ENCODE results near the gene ZRANB3. TPM values are rescaled to one million over a fixed set of nuclear protein-coding genes. Genes with fewer than 3 reads are reported as not detected.
"Not testable (repeated sequence)": the region's sequence is repeated elsewhere in the genome, so short reads cannot be mapped to it uniquely, and the experiment has no call there.

ZRANB3 gene
- total RNA-seq, 1 donor from 2014 or later: 15.9 TPM

DNA sequence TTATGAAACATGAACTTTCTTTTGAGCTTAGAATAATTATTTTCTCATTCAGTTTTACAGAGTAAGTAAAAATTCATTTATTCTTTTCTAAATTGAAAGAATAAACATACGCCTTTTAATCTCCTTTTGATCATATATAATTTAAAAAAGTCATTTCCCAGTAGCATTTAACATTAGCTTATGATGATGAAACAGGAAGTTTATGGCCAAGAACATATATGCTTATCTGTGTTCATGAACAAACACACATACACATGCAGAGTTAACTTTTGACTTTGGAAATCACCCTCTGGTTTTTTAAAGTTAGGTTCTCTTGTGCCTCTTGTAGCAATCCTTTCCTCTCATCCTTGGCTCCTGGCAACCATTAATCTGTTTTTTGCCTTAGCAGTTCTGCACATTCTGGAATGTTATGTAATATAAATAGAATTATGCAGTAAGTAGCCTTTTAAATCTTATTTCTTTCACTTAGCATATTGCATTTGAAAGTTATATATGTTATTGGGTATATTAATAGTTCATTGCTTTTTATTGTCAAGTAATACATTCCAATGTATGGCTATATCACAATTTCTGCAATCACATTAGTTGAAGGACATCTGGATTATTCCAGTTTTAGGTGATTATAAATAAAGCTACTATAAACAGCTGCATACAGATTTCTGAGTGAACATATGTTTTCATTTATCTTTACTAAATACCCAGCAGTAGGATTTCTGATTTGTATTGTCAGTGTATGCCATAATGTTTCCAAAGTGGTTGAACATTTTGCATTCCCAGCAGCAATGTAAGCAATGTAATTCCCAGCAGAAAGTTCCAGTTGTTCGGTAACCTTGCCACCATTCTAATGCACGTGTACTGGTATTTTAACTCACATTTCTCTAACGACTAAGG lies 210.3 kb downstream of the ZRANB3 start:
- DNase-seq: peak; percentile 9

DNA sequence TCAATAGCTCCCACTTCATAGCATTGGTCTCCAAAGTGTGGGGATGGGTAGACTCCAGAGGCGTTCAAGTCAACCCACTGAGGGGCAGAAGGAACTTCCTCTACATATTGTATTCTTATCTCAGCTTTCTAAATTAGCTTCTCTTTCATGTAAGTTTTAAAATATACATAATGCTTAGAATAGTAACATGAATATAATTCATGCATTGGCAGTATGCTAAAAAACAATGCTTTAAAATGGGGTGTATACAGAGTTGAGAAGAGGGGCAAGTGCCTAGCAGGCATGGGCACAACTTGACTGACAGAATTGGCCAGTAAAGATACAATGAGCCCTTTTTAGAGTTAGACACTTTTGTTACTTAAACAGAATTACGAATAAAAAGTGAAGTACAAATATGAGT lies 212.2 kb downstream of the ZRANB3 start:
- DNase-seq: no peak

DNA sequence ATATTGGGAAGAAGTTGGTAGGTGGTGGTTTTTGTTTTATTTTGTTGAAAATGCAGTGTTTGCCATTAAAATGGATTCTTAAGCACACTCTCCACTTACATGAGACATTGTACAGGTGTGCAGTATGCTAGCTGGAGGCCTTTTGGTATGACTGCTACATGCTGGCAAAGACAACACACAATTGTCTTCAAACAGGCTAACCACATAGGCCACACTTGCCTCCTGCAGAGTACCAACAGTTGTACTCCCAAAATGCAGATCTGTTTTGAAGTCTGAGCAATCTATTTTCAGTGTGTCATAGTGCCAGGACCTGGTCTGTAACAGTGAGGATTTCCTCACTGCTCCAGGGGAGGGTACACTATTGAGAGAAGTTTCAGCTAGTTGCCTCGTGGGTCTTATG lies 213.6 kb downstream of the ZRANB3 start:
- no peak for DNase-seq

DNA sequence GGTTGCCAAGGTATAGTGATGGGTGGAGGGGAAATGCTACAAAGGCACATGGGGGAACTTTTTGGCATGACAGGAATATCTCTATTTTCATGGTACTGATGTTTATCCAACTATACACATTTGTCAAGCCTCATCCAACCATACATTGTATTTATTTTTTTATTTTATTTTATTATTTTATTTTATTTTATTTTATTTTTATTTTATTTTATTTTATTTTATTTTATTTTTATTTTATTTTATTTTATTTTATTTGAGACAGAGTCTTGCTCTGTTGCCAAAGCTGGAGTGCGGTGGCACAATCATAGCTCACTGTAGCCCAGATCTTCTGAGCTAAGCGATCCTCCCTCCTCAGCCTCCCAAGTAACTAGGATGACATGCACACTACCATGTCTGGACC lies 219.1 kb downstream of the ZRANB3 start:
- DNase-seq: no peak

DNA sequence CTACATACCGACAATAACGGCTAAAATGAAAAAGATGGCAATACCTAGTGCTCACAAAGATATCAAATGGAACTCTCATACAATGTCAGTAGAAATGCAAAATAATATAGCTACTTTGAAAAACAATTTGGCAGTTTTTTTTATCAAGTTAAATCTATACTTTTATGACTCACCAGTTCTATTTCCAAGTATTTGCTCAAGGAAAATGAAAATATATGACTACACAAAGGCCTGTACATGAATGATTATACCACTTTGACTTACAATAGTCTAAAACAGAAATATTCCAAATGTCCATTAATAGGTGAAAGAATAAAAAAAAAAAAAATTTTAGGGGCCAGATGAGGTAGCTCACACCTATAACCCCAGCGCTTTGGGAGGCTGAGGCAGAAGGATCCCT lies 219.8 kb downstream of the ZRANB3 start:
- no peak for DNase-seq

DNA sequence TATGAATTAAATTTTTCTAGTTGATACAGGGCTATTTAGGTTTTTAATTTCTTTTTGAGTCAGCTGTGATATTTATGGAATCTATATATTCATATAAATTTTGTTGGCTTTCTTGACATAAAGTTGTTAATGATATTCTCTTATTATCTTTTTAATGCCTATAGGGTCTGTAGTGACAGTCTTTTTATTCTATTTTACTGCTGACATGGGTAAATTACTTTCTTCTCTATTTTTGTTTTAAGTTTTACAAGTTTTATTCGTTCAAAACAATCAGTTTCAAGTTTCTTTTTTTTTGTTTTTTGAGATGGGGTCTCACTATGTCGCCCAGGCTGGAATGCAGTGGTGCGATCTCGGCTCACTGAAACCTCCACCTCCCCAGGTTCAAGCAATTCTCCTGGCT lies 226.3 kb downstream of the ZRANB3 start:
- no peak for DNase-seq

DNA sequence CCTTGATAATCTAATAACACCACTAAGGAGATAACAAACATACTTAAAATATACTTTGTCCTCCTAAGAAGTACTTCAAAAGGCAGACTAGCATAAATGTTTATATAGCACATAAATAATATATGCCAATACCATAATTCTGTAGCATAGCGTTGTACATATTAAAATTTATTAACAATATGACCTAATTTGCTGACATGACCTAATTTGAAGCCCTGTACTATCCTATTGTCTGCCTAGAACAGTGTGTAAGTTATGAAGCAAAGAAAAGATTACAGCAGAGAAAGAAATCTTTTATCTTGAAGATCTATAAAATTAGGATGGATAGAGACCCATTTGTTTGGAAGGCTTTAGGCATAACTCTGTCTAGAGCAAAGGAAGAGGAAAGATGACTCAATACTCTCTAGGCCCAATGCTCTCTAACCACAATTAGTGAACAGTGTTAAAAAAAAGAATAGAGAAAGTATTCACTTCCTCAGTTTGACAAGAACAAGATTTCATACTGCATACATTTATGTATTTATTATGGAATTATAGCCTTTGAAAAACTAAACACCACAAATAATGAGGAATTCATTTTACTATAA lies 231.3 kb downstream of the ZRANB3 start:
- no peak for DNase-seq

DNA sequence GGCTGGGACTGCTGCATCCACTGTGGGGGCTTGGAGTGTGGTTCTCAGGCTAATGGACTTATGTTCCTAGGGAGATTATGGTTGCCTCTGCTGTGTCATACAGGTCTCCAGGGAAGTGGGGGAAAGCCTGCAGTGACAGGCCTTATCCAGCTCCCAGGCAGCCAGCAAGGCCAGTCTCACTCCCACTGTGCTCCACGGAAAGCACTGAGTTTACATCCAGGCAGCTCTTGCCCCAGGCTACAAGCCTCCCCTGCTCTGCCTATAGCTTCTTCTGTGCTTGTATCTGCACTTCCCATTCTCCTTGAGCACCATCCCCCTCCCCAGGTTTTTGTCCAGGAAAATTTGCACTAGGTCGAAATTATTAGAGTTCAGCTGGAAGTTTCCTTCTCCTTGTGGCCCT lies 231.9 kb downstream of the ZRANB3 start:
- no peak for DNase-seq

DNA sequence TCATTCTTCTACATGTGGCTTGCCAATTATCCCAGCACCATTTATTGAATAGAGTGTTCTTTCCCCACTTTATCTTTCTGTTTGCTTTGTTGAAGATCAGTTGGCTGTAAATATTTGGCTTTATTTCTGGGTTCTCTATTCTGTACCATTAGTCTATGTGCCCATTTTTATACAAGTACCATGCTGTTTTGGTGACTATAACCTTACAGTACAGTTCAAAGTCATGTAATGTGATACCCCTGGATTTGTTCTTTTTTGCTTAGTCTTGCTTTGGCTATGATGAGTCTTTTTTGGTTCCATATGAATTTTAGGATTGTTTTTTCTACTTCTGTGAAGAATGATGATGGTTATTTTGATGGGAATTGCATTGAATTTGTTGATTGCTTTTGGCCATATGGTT lies 243.9 kb downstream of the ZRANB3 start:
- DNase-seq: not testable (repeated sequence)

DNA sequence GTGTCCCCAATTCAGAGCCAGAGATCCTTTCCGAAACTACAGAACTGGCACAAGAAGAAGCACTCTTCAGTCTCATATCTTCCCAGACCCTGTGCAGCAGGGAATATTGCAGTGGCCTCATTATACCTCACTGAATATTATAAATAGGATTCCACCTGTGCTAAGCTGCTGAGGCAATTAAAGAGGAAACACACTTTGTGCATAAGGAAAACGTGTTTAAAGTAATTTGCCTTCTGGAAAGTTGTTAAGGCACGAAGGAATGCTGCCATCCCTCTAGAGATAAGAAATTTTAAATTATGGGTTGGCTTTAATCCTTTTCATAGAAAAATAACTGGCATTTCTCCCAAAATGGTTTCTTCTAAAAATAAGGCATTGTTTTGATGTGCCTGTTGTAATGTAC lies 245.6 kb downstream of the ZRANB3 start:
- no peak for DNase-seq

DNA sequence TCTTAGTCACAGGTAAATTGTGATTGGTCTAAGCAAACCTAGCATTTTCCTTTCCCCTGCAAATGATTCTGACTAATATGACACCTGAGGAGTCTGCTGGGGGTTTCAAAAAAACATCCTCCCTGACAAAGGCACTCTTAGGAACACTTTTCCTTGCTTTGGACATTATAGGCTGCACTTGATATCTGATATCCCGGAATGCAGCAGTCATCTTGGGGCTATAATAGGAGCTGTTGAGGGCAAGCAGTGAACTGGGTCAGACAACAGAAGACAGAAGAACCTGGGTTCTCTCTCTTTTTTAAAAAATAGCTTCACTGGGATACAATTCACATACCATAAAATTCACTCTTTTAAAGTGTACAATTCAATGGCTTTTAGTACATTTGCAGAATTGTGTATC lies 249.6 kb downstream of the ZRANB3 start:
- DNase-seq: no peak

DNA sequence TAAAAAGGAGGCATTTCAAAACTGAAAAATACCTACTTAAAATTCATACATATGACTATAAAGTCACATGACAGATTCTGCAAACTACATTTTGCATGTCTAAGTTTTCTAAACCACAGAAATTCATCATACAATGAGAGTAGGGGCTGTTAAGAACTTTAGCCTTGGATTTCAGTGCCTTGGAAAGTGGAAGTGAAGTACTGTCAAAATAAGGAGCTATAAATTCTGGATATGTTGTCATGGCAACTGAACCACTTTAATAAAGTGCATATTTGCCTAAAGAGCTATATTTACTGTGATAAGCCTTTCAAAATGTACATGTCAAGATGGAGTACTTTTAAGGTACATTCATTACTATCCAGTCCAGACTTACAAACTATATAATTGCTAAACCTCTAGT lies 251.8 kb downstream of the ZRANB3 start:
- DNase-seq: peak; percentile 6

DNA sequence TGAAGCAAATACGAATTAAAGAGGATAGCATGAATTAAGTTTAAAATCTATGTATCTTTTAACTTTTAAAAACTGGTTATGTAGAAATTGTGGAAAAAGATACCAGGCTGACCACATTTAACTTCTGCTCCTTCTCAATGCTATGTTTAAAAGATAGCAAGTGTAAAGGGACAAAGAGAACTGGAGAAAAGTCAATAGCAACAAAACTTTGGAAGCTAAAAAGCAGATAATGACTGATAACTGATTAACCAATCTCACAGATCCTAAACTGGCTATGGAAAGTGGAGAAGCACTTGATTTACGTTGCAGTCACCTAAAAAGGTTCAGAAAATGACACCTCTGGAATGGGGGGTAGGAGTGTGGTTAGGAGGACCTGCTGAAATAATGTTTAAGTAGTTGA lies 254.5 kb downstream of the ZRANB3 start:
- no peak for DNase-seq

DNA sequence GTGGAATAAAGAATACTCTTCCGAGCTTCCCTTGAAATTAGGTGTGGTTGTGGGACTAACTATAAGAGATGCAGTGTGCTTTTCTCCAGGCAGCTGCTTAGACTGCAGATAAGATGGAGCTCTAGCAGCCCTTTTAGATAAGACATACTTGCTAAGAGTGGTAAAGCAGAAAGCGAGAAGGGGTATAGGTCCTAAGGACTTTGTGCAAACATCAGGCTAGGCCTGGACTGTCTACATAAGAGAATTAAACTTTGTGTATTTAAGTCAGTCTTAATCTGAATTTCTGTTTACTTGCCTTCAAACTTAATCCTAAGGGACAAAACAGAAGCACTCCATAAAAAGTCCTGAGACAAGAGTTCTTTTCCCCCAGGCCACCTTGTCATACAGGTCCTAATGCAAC lies 260.0 kb downstream of the ZRANB3 start:
- no peak for DNase-seq

DNA sequence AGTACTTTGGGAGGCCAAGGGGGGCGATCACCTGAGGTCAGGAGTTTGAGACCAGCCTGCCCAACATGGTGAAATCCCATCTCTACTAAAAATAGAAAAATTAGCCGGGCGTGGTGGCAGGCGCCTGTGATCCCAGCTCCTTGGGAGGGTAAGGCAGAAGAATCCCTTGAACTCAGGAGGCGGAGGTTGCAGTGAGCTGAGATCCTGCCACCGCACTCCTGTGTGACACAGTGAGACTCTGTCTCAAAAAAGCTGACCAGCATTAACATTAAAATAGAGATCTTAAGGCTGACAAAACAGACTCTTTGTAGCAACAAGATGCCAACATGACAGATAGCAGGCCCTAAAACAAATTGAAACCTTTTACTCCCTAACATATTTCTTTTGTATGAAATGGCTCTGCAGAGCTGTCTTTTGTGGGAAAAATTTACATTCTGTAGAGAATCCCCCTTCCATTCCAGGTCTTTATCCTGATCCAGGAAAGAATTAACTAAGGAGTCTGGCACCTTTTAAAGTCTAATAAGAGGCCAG lies 265.0 kb downstream of the ZRANB3 start:
- no peak for DNase-seq

DNA sequence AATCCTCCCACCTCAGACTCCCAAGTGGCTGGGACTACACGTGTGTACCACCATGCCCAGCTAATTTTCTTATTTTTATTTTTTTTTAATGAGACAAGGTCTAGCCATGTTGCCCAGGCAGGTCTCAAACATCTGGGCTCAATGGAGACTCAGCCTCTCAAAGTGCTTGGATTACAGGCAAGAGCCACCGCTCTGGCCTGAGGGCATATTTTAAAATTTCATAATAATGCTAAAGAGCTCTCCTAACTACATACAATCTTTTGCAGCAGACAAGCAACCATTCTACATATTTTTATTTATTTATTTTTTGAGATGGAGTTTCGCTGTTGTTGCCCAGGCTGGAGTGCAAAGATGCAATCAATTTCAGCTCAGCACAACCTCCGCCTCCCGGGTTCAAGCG lies 271.9 kb downstream of the ZRANB3 start:
- no peak for DNase-seq

DNA sequence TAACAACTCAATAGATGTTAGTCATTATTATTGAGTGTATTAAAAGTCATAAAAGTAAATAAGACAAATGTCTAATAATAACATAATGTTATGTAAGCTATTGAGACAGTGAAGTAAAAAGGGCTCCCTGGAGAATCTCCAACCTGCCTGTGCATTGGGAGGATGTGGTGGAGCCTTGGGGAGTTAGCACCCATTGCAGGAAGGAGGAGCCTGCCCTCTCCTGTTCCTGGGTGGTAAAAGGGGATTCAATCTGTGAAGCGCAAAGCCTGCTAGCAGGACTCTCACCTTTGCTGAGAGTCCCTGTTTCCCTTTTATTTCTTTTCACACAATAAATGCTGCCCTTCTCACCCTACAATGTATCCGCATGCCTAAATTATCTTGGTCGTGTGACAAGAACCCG lies 272.8 kb downstream of the ZRANB3 start:
- no peak for DNase-seq

DNA sequence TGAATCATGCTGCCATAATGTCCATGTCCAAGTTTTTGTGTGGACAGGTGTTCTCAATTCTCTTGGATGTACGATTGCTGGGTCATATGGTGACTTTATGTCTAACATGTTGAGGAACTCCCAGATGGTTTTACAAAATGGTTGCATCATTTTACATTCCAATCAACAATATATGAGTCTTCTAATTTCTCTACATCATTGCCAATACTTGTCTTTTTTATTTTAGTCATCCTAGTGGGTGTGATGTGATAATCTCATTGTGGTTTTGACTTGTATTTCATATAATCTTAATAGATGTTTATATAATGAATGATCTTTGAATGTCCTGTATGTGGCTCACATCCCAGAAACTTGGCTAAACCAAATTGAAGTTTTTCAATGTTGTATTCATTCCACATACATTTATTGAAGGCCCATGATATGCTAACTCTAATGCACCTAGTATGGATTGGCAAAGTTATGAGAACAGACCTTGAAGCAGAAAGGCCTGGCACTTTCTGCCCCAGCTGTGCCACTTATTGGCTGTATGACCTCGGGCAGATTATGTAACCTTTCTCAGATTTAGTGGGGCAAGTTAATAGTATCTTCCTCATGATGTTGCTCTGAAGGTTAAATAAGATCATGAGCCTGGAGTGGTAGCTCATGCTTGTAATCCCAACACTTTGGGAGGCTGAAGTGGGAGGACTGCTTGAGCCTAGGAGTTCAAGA lies 273.5 kb downstream of the ZRANB3 start:
- no peak for DNase-seq

DNA sequence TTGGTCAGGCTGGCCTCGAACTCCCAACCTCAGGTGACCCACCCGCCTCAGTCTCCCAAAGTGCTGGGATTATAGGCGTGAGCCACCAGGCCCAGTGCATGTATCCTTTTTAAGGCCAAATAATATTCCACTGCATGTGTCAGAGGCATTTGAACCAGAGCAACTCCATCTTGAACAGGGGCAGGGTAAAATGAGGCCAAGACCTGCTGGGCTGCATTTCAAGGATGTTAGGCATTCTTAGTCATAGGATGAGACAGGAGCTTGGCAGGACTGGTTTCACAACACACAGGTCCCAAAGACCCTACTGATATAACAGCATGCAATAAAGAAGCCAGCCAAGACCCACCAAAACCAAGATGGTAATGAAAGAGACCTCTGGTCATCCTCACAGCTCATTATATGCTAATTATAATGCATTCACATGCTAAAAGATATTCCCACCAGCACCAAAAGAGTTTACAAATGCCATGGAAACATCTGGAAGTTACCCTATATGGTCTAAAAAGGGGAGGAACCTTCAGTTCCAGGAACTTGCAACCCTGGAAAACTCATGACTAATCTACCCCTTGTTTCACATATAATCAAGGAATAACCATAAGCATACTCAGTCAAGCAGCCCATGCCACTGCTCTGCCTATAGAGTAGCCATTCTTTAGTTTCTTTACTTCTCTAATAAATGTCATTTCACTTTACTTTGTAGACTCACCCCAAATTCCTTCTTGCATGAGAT lies 274.3 kb downstream of the ZRANB3 start:
- no peak for DNase-seq

DNA sequence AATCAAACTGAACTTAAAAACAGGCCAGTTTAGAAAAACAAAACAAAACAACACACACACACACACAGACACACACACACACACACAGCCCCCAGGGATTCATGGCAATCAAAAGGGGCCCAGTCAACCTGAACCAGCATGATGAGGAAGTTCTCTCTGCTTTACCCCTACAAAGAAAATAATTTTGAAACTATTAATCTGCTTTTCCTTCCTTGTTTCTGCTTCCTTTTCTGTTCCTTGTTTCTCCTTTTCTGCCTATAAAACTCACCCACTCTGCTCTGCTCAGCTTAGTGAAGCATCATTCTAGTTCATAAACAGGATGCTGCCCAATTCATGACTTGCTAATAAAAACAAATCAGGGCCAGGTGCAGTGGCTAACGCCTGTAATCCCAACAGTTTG lies 275.8 kb downstream of the ZRANB3 start:
- no peak for DNase-seq

DNA sequence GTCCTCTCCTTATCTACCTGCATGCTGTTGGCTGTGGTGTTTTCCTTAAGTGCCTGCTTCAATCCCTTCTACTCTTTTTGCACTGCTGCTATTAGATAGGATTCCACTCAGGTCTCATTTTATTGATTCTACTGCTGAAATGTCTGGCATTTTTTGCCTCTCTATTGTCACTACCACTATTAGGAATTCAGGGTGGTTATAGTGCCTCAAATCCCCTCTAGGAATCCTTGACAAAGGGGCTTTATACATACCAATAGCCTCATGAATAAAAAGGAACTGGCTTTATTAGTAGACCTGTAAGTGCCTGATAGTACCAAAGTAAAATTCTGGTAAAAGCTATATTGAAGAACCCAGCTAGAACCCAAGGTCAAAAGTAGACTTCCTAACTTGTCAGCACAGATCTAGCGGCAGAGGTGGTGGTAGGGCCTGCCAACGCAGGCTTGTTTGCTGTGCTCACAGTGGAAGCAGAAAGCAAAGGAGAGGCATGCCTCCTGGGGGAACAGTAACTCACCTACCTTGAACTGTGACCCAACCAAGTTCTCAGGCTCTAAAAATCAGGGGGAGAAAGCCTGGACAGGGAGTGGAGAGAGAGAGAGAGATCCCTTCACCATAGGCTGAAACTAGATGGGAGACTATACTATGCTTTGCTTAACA lies 278.1 kb downstream of the ZRANB3 start:
- DNase-seq: no peak

DNA sequence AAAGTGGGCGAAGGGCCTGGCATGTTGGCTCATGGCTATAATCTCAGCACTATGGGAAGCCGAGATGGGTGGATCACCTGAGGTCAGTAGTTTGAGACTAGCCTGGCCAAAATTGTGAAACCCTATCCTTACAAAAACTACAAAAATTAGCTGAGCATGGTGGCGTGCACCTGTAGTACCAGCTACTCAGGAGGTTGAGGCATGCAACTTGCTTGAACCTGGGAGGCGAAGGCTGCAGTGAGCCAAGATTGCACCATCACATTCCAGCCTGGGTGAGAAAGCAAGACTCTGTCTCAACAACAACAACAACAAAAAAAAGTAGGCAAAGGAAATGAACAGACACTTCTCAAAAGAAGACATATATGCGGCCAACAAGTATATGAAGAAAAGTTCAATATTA lies 282.4 kb downstream of the ZRANB3 start:
- no peak for DNase-seq

Data from tongue (tissue), 2 donors.